H9 (cell line): Measurements from ENCODE around the gene LRRC53. TPM values are rescaled to one million over a fixed set of nuclear protein-coding genes. Genes with fewer than 3 reads are reported as not detected.

ENCODE experiments used
- DNase-seq: peaks from one replicate; pipeline ENCODE4 v3.0.0-alpha.2; 2017
- H2AFZ ChIP-seq: one replicate; pipeline ENCODE4 v1.6.1; 2013; ENCODE audit warnings: mild to moderate bottlenecking, low read length, control low read depth, moderate library complexity
- H2AK5ac ChIP-seq: 2 replicates; pipeline ENCODE4 v1.6.1; 2013; ENCODE audit warnings: low read length, control low read depth, mixed read lengths; ENCODE audit not compliant: insufficient read length
- H2BK120ac ChIP-seq: one replicate; pipeline ENCODE4 v1.6.1; 2013; ENCODE audit warnings: low read depth, mild to moderate bottlenecking, low read length, control low read depth, inconsistent platforms; ENCODE audit not compliant: poor library complexity, severe bottlenecking
- H2BK12ac ChIP-seq: 2 replicates; pipeline ENCODE4 v1.6.1; 2013; ENCODE audit warnings: low read length, control low read depth, mixed read lengths, low read depth; ENCODE audit not compliant: insufficient read length
- H2BK15ac ChIP-seq: 2 replicates; pipeline ENCODE4 v1.6.1; 2013; ENCODE audit warnings: low read depth, low read length, control low read depth
- H2BK20ac ChIP-seq: one replicate; pipeline ENCODE4 v1.6.1; 2013; ENCODE audit warnings: low read depth, mild to moderate bottlenecking, low read length, control low read depth, inconsistent platforms; ENCODE audit not compliant: poor library complexity, severe bottlenecking
- H2BK5ac ChIP-seq: 2 replicates; pipeline ENCODE4 v1.6.1; 2013; ENCODE audit warnings: low read length, control low read depth, mixed read lengths; ENCODE audit not compliant: insufficient read length
- H3K14ac ChIP-seq: 2 replicates; pipeline ENCODE4 v1.6.1; 2013; ENCODE audit warnings: low read length, control low read depth; ENCODE audit not compliant: insufficient read depth
- H3K18ac ChIP-seq: 2 replicates; pipeline ENCODE4 v1.6.1; 2013; ENCODE audit warnings: low read depth, mild to moderate bottlenecking, mixed read lengths, low read length, control low read depth; ENCODE audit not compliant: insufficient read length
- H3K23ac ChIP-seq: 2 replicates; pipeline ENCODE4 v1.6.1; 2013; ENCODE audit warnings: low read length, control low read depth, mixed read lengths, low read depth; ENCODE audit not compliant: insufficient read length
- H3K23me2 ChIP-seq: 2 replicates; pipeline ENCODE4 v1.6.1; 2013; ENCODE audit warnings: low read depth, mild to moderate bottlenecking, mixed read lengths, low read length, control low read depth; ENCODE audit not compliant: insufficient read length, poor library complexity, severe bottlenecking
- H3K27ac ChIP-seq: 2 replicates; pipeline ENCODE4 v1.5.1; 2013; ENCODE audit warnings: low read length, control low read depth, mixed read lengths, low read depth; ENCODE audit not compliant: insufficient read length
- H3K27me3 ChIP-seq: 2 replicates; pipeline ENCODE4 v1.6.1; 2013; ENCODE audit warnings: low read length, control low read depth, inconsistent platforms; ENCODE audit not compliant: insufficient read depth
- H3K4ac ChIP-seq: 2 replicates; pipeline ENCODE4 v1.6.1; 2013; ENCODE audit warnings: low read depth, mild to moderate bottlenecking, control low read depth, inconsistent platforms, low read length, moderate library complexity
- H3K4me1 ChIP-seq: 2 replicates; pipeline ENCODE4 v1.6.1; 2013; ENCODE audit warnings: low read length, control low read depth, inconsistent platforms; ENCODE audit not compliant: insufficient read depth
- H3K4me2 ChIP-seq: 2 replicates; pipeline ENCODE4 v1.6.1; 2013; ENCODE audit warnings: low read length, control low read depth, mixed read lengths; ENCODE audit not compliant: insufficient read length, insufficient read depth
- H3K56ac ChIP-seq: 2 replicates; pipeline ENCODE4 v1.6.1; 2013; ENCODE audit warnings: low read depth, mild to moderate bottlenecking, mixed read lengths, low read length, control low read depth; ENCODE audit not compliant: insufficient read length
- H3K79me1 ChIP-seq: 2 replicates; pipeline ENCODE4 v1.6.1; 2013; ENCODE audit warnings: low read depth, mild to moderate bottlenecking, moderate library complexity, low read length, control low read depth, inconsistent platforms; ENCODE audit not compliant: insufficient read depth, poor library complexity, severe bottlenecking
- H3K79me2 ChIP-seq: 2 replicates; pipeline ENCODE4 v1.6.1; 2013; ENCODE audit warnings: low read length, control low read depth, inconsistent platforms; ENCODE audit not compliant: insufficient read depth
- H3K9ac ChIP-seq: 2 replicates; pipeline ENCODE4 v1.6.1; 2013; ENCODE audit warnings: low read length, control low read depth, mixed read lengths; ENCODE audit not compliant: insufficient read length; ENCODE audit errors: extremely low read depth
- H3K9me3 ChIP-seq: one replicate; pipeline ENCODE4 v1.6.1; 2013; ENCODE audit warnings: low read depth, low read length, inconsistent platforms; ENCODE audit not compliant: control insufficient read depth
- H3T11ph ChIP-seq: one replicate; pipeline ENCODE4 v1.6.1; 2013; ENCODE audit warnings: mild to moderate bottlenecking, low read length, control low read depth, inconsistent platforms
- H4K20me1 ChIP-seq: one replicate; pipeline ENCODE4 v1.6.1; 2013; ENCODE audit not compliant: control insufficient read depth, insufficient read length, insufficient read depth
- H4K5ac ChIP-seq: 2 replicates; pipeline ENCODE4 v1.6.1; 2013; ENCODE audit warnings: low read depth, mild to moderate bottlenecking, mixed read lengths, low read length, control low read depth; ENCODE audit not compliant: insufficient read length
- H4K8ac ChIP-seq: replicated peaks from 2 replicates; pipeline ENCODE4 v1.6.1; 2013; ENCODE audit warnings: low read length, control low read depth, mixed read lengths, low read depth; ENCODE audit not compliant: insufficient read length
- H4K91ac ChIP-seq: 2 replicates; pipeline ENCODE4 v1.6.1; 2013; ENCODE audit warnings: low read depth, mild to moderate bottlenecking, moderate library complexity, mixed read lengths, low read length, control low read depth; ENCODE audit not compliant: insufficient read length
- H3K27ac Mint-ChIP-seq, 3 experiments: 2 replicates in 2 of 3; 3 replicates in 1 of 3; pipeline ENCODE4 v1.8.0; 2020 to 2021; ENCODE audit warnings: mixed read lengths in 3 of 3, mild to moderate bottlenecking in 1 of 3, moderate library complexity in 1 of 3
- H3K27me3 Mint-ChIP-seq: 2 replicates; pipeline ENCODE4 v1.8.0; 2021; ENCODE audit warnings: low read depth, mild to moderate bottlenecking, moderate library complexity, mixed read lengths
- H3K36me3 Mint-ChIP-seq, 3 experiments: 2 replicates in 2 of 3; 3 replicates in 1 of 3; pipeline ENCODE4 v1.8.0; 2020 to 2021; ENCODE audit warnings: low read depth in 3 of 3, mixed read lengths in 3 of 3; ENCODE audit not compliant: insufficient read depth in 1 of 3
- H3K4me1 Mint-ChIP-seq, 2 experiments: 2 replicates each; pipeline ENCODE4 v1.8.0; 2020; ENCODE audit warnings: mixed read lengths in 2 of 2
- H3K4me3 Mint-ChIP-seq, 2 experiments: 2 replicates in 1 of 2; 3 replicates in 1 of 2; pipeline ENCODE4 v1.8.0; 2020 to 2021; ENCODE audit warnings: mild to moderate bottlenecking in 2 of 2, mixed read lengths in 2 of 2, moderate library complexity in 1 of 2
- H3K9me3 Mint-ChIP-seq, 2 experiments: 2 replicates in 1 of 2; 3 replicates in 1 of 2; pipeline ENCODE4 v1.8.0; 2020; ENCODE audit warnings: mild to moderate bottlenecking in 2 of 2, mixed read lengths in 2 of 2, moderate library complexity in 1 of 2
- WGBS: extraction: QIAGEN DNeasy Blood & Tissue Kit; methylation state at CpG from one replicate; pipeline ENCODE4 v1.1.7; 2013; ENCODE audit warnings: missing lambda C conversion rate, low lambda C conversion rate, mixed read lengths; ENCODE audit not compliant: insufficient read length; ENCODE audit errors: extremely low coverage; 5-methylcytosine and 5-hydroxymethylcytosine counted together
- total RNA-seq: library from RNA; stranded (reverse); gene quantifications from 2 replicates; pipeline ENCODE4 v1.2.1, GENCODE V29; 2021
- TF ChIP-seq, protein P1 (sequence below): fragments of 200-600 bp; sonication (generic); conservative IDR thresholded peaks from 3 replicates; pipeline ENCODE4 v1.8.0; 2021; ENCODE audit warnings: antibody characterized with exemption, mild to moderate bottlenecking

Gene LRRC53
- total RNA-seq, 1 experiment from 2014 or later = not detected

DNA sequence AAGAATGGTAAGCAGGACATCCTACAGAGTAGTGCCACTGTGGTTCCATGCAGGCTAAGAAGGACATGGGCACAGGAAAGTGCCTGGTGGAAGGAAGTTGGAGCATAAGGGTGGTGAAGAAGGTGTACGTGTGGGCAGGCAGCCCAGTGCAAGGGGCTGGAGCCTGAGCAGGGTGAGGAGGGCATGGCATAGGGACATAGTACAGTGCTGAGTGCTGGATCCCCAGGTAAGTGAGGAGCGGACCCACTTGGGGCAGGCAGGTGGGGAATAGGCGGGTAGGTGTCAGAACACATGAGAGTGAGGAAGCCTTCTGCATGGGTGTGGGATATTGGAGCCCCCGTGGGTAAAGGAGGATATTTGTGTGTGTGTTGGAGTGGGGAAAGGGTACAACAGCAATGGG is 15.7 kb upstream of the LRRC53 start:
- no peaks in the 10 kb centered on the region for H3K27me3 ChIP-seq
- peaks cover 5% of the 10 kb centered on the region; the same call in 1 of the 2 replicates for H3K4me1 ChIP-seq
- no peak overlapping the region for H2BK12ac ChIP-seq
- no peak overlapping the region for H3K4ac ChIP-seq
- H2BK20ac ChIP-seq = no peak overlapping the region
- no peak overlapping the region for H4K91ac ChIP-seq
- no peaks in the 10 kb centered on the region for H3K23me2 ChIP-seq
- no peak overlapping the region for H3K27ac ChIP-seq
- no peak overlapping the region for H2BK15ac ChIP-seq
- no peak for DNase-seq
- H3T11ph ChIP-seq = no peak overlapping the region
- no peaks in the 10 kb centered on the region; a peak in 1 of 5 replicates for H3K9me3 Mint-ChIP-seq
- no peak overlapping the region for H3K9ac ChIP-seq
- H3K18ac ChIP-seq = no peak overlapping the region
- no peak overlapping the region for H3K4me3 Mint-ChIP-seq
- no peak overlapping the region for H2AFZ ChIP-seq
- H2BK5ac ChIP-seq = no peak overlapping the region
- H4K8ac ChIP-seq = no peak overlapping the region
- H2BK120ac ChIP-seq = no peak overlapping the region
- no peak overlapping the region for H3K23ac ChIP-seq
- TF ChIP-seq, protein P1, sequence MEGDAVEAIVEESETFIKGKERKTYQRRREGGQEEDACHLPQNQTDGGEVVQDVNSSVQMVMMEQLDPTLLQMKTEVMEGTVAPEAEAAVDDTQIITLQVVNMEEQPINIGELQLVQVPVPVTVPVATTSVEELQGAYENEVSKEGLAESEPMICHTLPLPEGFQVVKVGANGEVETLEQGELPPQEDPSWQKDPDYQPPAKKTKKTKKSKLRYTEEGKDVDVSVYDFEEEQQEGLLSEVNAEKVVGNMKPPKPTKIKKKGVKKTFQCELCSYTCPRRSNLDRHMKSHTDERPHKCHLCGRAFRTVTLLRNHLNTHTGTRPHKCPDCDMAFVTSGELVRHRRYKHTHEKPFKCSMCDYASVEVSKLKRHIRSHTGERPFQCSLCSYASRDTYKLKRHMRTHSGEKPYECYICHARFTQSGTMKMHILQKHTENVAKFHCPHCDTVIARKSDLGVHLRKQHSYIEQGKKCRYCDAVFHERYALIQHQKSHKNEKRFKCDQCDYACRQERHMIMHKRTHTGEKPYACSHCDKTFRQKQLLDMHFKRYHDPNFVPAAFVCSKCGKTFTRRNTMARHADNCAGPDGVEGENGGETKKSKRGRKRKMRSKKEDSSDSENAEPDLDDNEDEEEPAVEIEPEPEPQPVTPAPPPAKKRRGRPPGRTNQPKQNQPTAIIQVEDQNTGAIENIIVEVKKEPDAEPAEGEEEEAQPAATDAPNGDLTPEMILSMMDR = no peak
- no peak overlapping the region for H2AK5ac ChIP-seq
- no peak overlapping the region for H4K5ac ChIP-seq
- no peaks in the 10 kb centered on the region for H3K27me3 Mint-ChIP-seq
- H3K4me1 Mint-ChIP-seq = peaks cover 27 to 35% of the 10 kb centered on the region in 2 experiments
- H3K36me3 Mint-ChIP-seq = no peaks in the 10 kb centered on the region; a peak in 1 of 7 replicates
- H3K9me3 ChIP-seq = no peaks in the 10 kb centered on the region
- no CpG with 5 or more reads among the region's 4 CpGs for WGBS
- no peak overlapping the region for H3K4me2 ChIP-seq
- H3K79me2 ChIP-seq = no peaks in the 10 kb centered on the region
- H3K14ac ChIP-seq = no peak overlapping the region
- H3K56ac ChIP-seq = no peak overlapping the region
- H4K20me1 ChIP-seq = no peaks in the 10 kb centered on the region
- no peaks in the 10 kb centered on the region for H3K79me1 ChIP-seq
- no peak overlapping the region; a peak in 1 of 7 replicates for H3K27ac Mint-ChIP-seq
